HEK293T (cell line): ENCODE results near the gene CORO1C.

Source experiments
- CTCF ChIA-PET: fragments of 350-600 bp; formaldehyde crosslinking; extraction: SDS; loops from one replicate; lab custom pipeline; 2021; ENCODE audit warnings: antibody characterized with exemption, inconsistent platforms; lab: Yijun Ruan, JAX
- POLR2A ChIA-PET: fragments of 350-600 bp; formaldehyde crosslinking; extraction: SDS; loops from one replicate; lab custom pipeline; 2020; ENCODE audit warnings: antibody characterized with exemption, inconsistent platforms; lab: Yijun Ruan, JAX
- DNase-seq: peaks from one replicate; pipeline ENCODE4 v3.0.0; 2012; ENCODE audit warnings: mixed read lengths; ENCODE audit errors: extremely low spot score
- ARNT ChIP-seq: fragments of 450-650 bp; IDR thresholded peaks from 2 replicates; pipeline ENCODE4 v1.6.1; 2017; ENCODE audit warnings: mild to moderate bottlenecking
- BHLHE40 ChIP-seq: fragments of 450-650 bp; IDR thresholded peaks from 2 replicates; pipeline ENCODE4 v1.6.1; 2016; ENCODE audit warnings: mild to moderate bottlenecking, moderate library complexity, borderline replicate concordance
- CTBP1 ChIP-seq: fragments of 450-650 bp; IDR thresholded peaks from 2 replicates; pipeline ENCODE4 v1.6.1; 2016; ENCODE audit warnings: borderline replicate concordance
- ELF4 ChIP-seq: fragments of 450-650 bp; IDR thresholded peaks from 2 replicates; pipeline ENCODE4 v1.6.1; 2017; ENCODE audit warnings: antibody characterized with exemption
- FOXA1 ChIP-seq: fragments of 450-650 bp; IDR thresholded peaks from 2 replicates; pipeline ENCODE4 v1.6.1; 2016; ENCODE audit warnings: mild to moderate bottlenecking
- FOXK2 ChIP-seq: fragments of 450-650 bp; IDR thresholded peaks from 2 replicates; pipeline ENCODE4 v1.6.1; 2016; ENCODE audit warnings: mild to moderate bottlenecking
- FOXM1 ChIP-seq: fragments of 450-650 bp; IDR thresholded peaks from 2 replicates; pipeline ENCODE4 v1.6.1; 2017; ENCODE audit warnings: mild to moderate bottlenecking, borderline replicate concordance
- HDGF ChIP-seq: fragments of 450-650 bp; IDR thresholded peaks from 2 replicates; pipeline ENCODE4 v1.6.1; 2017; ENCODE audit warnings: antibody characterized with exemption, borderline replicate concordance
- L3MBTL2 ChIP-seq: fragments of 450-650 bp; conservative IDR thresholded peaks from 2 replicates; pipeline ENCODE4 v1.6.1; 2016; ENCODE audit warnings: mild to moderate bottlenecking
- LEF1 ChIP-seq: fragments of 450-650 bp; IDR thresholded peaks from 2 replicates; pipeline ENCODE4 v1.6.1; 2017; ENCODE audit warnings: mild to moderate bottlenecking, borderline replicate concordance
- NFRKB ChIP-seq: fragments of 450-650 bp; IDR thresholded peaks from 2 replicates; pipeline ENCODE4 v1.6.1; 2016; ENCODE audit warnings: mild to moderate bottlenecking, moderate library complexity
- SP1 ChIP-seq: fragments of 450-650 bp; IDR thresholded peaks from 2 replicates; pipeline ENCODE4 v1.6.1; 2017
- SUZ12 ChIP-seq: fragments of 450-650 bp; IDR thresholded peaks from 2 replicates; pipeline ENCODE4 v1.6.1; 2016; ENCODE audit warnings: mild to moderate bottlenecking
- TARDBP ChIP-seq: fragments of 450-650 bp; IDR thresholded peaks from 2 replicates; pipeline ENCODE4 v1.6.1; 2016
- ZNF384 ChIP-seq: fragments of 450-650 bp; IDR thresholded peaks from 2 replicates; pipeline ENCODE4 v1.6.1; 2016
- TF ChIP-seq, protein P1 (sequence below): fragments of 450-650 bp; IDR thresholded peaks from 2 replicates; pipeline ENCODE4 v1.6.1; 2016

The CORO1C gene

DNA sequence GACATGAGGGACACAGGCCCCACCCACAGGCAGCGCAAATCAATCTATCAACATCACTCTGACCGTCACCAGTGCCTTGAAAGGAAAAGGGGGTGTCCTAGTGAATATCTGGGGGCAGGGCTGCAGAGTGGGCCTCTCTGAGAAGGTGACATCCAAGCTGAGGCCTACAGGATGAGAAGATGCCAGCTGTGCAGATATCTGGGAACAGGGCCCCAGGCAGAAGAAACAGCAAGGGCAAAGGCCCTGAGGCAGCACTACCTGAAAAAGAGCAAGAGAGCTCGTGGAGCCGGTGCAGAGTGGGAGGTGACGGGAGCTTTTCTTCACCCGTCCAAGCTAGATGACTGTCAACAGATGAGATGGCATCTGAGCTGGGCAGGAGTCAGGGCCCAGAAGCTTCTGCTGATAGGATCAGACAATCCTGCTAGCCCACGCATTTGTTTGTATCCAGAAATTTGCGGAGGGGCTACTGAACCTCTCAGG is 120.9 kb downstream of the CORO1C start:
- no peak for DNase-seq
- TF ChIP-seq SP1 = no peak
- no peak for TF ChIP-seq FOXM1
- TF ChIP-seq FOXK2 = no peak
- TF ChIP-seq SUZ12 = no peak
- TF ChIP-seq ZNF384 = no peak
- TF ChIP-seq CTBP1 = no peak
- TF ChIP-seq ELF4 = no peak
- no peak for TF ChIP-seq ARNT
- TF ChIP-seq, protein P1, sequence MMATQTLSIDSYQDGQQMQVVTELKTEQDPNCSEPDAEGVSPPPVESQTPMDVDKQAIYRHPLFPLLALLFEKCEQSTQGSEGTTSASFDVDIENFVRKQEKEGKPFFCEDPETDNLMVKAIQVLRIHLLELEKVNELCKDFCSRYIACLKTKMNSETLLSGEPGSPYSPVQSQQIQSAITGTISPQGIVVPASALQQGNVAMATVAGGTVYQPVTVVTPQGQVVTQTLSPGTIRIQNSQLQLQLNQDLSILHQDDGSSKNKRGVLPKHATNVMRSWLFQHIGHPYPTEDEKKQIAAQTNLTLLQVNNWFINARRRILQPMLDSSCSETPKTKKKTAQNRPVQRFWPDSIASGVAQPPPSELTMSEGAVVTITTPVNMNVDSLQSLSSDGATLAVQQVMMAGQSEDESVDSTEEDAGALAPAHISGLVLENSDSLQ = no peak
- no peak for TF ChIP-seq TARDBP
- no peak for TF ChIP-seq LEF1
- TF ChIP-seq L3MBTL2 = no peak
- no peak for TF ChIP-seq HDGF
- no peak for TF ChIP-seq NFRKB
- no peak for TF ChIP-seq FOXA1
- no peak for TF ChIP-seq BHLHE40
- ChIA-PET POLR2A (interaction anchor here (0.5 kb wide), 1 partner anchor 26 kb away, joined by 3 read pairs; no protein-coding TSS in a partner anchor), CTCF (no interaction called here)

DNA sequence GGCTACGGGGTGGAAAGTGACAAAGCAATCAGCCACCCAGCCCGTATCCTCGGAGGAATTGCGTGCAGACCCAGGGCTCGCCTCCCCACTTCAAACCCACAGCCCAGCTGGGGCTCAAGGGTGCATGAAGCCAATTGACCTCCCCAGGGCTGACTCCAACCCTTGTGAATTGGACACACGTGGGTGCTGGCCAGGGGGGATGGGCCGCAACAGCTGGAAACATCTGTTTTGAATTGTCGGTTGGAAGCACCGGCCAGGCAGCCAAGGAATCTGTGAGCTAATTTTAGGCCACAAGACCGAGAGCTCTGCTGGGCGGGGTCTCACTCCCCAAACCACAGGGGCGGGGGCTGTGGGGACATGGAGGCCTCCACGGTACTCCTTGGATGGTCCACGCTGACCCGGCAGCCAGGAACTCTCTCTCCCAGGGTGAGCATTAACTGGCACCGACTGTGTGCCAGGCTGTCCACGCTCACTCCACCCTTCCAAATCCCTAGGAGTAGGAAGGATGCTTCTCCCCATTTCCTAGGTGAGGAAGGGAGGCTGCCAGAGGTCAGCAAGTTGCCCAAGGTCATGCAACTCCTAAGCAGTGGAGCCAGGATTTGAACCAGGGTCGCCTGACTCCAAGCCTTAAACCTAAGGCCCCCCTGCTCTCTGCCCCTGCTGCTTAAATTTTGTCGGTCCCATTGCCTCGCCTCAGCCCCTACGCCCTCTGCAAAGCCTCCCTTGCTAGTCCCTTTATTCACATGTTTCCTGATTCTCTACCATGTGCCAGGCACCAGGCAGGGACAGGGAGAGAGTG is 121.6 kb downstream of the CORO1C start:
- DNase-seq = no peak
- CTCF ChIA-PET = no interaction called here
- TF ChIP-seq ZNF384 (no peak), NFRKB (no peak), L3MBTL2 (no peak), ARNT (no peak), BHLHE40 (no peak), SUZ12 (no peak), SP1 (no peak), FOXM1 (no peak), HDGF (no peak), FOXK2 (no peak), FOXA1 (no peak)
- TF ChIP-seq, protein P1 = no peak
- POLR2A ChIA-PET = interaction anchor here (0.5 kb wide), 1 partner anchor 26 kb away, joined by 3 read pairs; no protein-coding TSS in a partner anchor

DNA sequence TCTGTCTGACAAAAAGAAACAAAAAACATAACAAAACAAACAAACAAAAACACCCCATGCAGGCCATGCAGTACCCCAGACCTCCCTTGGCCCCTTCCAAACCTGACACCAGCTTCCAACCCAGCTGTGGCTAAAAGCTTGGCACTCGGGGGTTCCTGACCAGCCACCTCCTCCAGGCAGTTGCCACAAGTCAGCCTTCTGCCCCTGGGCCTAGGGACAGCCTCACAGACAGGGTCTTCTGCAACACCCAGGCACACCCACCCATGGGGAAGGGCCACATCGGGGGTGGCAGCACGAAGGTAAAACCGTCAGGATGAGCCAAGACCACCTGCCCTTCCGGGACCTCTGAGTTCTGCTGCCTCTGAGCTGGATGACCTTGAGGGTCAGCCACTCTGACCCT is 122.7 kb downstream of the CORO1C start:
- ChIA-PET POLR2A (no interaction called here), CTCF (no interaction called here)
- TF ChIP-seq HDGF (no peak), ZNF384 (no peak), FOXM1 (no peak), FOXA1 (no peak), SP1 (no peak), ELF4 (no peak), L3MBTL2 (no peak)
- no peak for DNase-seq

DNA sequence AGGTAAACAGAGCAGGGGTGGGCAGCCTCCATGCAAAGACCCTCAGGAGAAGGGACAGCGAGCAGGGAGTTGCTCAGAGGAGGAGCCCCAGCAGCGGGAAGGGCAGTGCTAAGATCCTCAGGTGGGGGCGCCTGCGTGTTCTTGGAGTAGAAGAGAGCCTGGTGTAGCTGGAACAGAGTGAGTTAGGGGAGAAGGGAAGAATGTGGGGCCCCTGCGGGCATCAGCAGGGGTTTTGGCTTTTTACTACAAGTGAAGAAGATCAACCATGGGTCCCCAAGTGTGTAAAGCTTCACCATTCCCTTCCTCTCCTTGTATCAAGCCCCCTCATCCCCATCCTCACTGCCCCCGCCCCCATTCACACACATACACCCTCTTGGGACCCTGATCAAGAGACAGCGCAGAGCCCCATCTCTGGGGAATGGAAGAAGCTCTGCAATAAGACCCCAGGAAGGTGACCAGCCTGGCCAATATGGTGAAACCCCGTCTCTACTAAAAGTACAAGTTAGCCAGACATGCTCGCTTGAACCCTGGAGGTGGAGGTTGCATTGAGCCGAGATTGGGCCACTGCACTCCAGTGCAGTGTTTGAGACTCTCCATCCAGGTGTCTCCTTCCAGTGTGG is 123.2 kb downstream of the CORO1C start:
- DNase-seq = no peak
- TF ChIP-seq CTBP1 = no peak
- no peak for TF ChIP-seq NFRKB
- TF ChIP-seq TARDBP = no peak
- TF ChIP-seq HDGF = no peak
- TF ChIP-seq LEF1 = no peak
- no peak for TF ChIP-seq BHLHE40
- no peak for TF ChIP-seq ZNF384
- no peak for TF ChIP-seq FOXA1
- TF ChIP-seq, protein P1 = no peak
- TF ChIP-seq FOXK2 = no peak
- TF ChIP-seq ARNT = no peak
- no peak for TF ChIP-seq SP1
- no peak for TF ChIP-seq L3MBTL2
- TF ChIP-seq ELF4 = no peak
- no peak for TF ChIP-seq SUZ12
- TF ChIP-seq FOXM1 = no peak
- CTCF ChIA-PET = no interaction called here
- POLR2A ChIA-PET = no interaction called here

DNA sequence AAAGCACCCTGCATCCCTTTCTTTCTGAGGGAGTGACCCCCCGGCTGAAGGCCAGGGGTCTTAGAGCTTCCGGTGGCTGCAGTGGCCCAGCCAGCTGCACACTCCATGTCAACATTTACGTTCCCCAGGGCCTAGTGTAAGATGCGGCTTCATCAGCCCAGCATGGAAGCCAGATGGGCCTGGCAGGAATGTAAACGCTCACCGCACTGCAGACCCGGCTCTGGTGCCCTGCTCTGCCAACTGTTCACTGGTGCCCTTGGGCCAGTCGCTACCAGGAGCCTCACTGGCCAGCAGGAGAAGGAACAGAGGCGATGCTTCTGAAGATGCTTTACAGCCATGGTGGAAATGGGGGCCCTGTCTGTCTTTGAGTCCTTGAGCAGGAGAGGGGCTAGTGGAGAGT is 124.8 kb downstream of the CORO1C start:
- CTCF ChIA-PET = no interaction called here

More for the DNA sequence above, 124.8 kb downstream of the CORO1C start:
- no peak for TF ChIP-seq ELF4
- POLR2A ChIA-PET = no interaction called here
- no peak for DNase-seq
